Neural cell (in vitro differentiated cells): ENCODE data around the gene TRPM2.

Source experiments
- EP300 ChIP-seq: fragments of 450-650 bp; conservative IDR thresholded peaks from 2 replicates; pipeline ENCODE4 v1.6.1; 2014; ENCODE audit warnings: antibody characterized with exemption, mild to moderate bottlenecking, moderate library complexity; ENCODE audit not compliant: poor library complexity, severe bottlenecking
- EZH2 ChIP-seq: fragments of 200-600, 300-800 bp; shearing (Covaris generic), sonication (generic); IDR thresholded peaks from 2 replicates; pipeline ENCODE4 v1.6.1; 2014; ENCODE audit warnings: antibody characterized with exemption, low read length, borderline replicate concordance, mild to moderate bottlenecking; ENCODE audit not compliant: insufficient read depth, poor library complexity, severe bottlenecking
- POLR2AphosphoS5 ChIP-seq: IDR thresholded peaks from 2 replicates; pipeline ENCODE4 v1.6.1; 2012
- SMC3 ChIP-seq: fragments of 450-650 bp; conservative IDR thresholded peaks from 2 replicates; pipeline ENCODE4 v1.6.1; 2014; ENCODE audit warnings: antibody characterized with exemption, mild to moderate bottlenecking, moderate library complexity; ENCODE audit not compliant: poor library complexity
- TF ChIP-seq, protein P1 (sequence below): fragments of 450-650 bp; IDR thresholded peaks from 2 replicates; pipeline ENCODE4 v1.5.1; 2014; ENCODE audit warnings: antibody characterized with exemption, mild to moderate bottlenecking, moderate library complexity; ENCODE audit not compliant: poor library complexity, severe bottlenecking
- TF ChIP-seq, protein P2 (sequence below): IDR thresholded peaks from 2 replicates; pipeline ENCODE4 v1.6.1; 2012; ENCODE audit warnings: borderline replicate concordance

DNA sequence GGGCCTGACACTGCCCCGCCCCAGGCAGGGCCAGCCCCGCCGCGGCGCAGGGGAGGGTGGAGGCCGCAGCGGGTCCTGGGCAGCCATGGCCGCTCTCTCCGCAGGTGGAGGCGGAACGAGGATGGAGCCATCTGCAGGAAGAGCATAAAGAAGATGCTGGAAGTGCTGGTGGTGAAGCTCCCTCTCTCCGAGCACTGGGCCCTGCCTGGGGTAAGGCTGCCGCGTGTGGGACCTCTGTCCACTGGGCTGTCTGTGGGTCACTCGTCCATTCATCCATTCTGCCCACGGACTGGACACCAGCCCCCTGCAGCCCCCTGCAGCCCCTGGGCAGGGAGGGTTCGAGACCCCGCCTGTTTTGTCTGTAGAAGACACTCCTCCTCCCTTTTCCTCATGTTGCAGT lies 83.5 kb downstream of the TRPM2 start:
- TF ChIP-seq, protein P1, sequence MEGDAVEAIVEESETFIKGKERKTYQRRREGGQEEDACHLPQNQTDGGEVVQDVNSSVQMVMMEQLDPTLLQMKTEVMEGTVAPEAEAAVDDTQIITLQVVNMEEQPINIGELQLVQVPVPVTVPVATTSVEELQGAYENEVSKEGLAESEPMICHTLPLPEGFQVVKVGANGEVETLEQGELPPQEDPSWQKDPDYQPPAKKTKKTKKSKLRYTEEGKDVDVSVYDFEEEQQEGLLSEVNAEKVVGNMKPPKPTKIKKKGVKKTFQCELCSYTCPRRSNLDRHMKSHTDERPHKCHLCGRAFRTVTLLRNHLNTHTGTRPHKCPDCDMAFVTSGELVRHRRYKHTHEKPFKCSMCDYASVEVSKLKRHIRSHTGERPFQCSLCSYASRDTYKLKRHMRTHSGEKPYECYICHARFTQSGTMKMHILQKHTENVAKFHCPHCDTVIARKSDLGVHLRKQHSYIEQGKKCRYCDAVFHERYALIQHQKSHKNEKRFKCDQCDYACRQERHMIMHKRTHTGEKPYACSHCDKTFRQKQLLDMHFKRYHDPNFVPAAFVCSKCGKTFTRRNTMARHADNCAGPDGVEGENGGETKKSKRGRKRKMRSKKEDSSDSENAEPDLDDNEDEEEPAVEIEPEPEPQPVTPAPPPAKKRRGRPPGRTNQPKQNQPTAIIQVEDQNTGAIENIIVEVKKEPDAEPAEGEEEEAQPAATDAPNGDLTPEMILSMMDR: no peak
- TF ChIP-seq EP300: no peak
- TF ChIP-seq EZH2: no peak
- TF ChIP-seq POLR2AphosphoS5: no peak
- no peak for TF ChIP-seq SMC3
- TF ChIP-seq, protein P2, sequence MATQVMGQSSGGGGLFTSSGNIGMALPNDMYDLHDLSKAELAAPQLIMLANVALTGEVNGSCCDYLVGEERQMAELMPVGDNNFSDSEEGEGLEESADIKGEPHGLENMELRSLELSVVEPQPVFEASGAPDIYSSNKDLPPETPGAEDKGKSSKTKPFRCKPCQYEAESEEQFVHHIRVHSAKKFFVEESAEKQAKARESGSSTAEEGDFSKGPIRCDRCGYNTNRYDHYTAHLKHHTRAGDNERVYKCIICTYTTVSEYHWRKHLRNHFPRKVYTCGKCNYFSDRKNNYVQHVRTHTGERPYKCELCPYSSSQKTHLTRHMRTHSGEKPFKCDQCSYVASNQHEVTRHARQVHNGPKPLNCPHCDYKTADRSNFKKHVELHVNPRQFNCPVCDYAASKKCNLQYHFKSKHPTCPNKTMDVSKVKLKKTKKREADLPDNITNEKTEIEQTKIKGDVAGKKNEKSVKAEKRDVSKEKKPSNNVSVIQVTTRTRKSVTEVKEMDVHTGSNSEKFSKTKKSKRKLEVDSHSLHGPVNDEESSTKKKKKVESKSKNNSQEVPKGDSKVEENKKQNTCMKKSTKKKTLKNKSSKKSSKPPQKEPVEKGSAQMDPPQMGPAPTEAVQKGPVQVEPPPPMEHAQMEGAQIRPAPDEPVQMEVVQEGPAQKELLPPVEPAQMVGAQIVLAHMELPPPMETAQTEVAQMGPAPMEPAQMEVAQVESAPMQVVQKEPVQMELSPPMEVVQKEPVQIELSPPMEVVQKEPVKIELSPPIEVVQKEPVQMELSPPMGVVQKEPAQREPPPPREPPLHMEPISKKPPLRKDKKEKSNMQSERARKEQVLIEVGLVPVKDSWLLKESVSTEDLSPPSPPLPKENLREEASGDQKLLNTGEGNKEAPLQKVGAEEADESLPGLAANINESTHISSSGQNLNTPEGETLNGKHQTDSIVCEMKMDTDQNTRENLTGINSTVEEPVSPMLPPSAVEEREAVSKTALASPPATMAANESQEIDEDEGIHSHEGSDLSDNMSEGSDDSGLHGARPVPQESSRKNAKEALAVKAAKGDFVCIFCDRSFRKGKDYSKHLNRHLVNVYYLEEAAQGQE: no peak
